Measurements from ENCODE around the gene ZNF804A.

DNA sequence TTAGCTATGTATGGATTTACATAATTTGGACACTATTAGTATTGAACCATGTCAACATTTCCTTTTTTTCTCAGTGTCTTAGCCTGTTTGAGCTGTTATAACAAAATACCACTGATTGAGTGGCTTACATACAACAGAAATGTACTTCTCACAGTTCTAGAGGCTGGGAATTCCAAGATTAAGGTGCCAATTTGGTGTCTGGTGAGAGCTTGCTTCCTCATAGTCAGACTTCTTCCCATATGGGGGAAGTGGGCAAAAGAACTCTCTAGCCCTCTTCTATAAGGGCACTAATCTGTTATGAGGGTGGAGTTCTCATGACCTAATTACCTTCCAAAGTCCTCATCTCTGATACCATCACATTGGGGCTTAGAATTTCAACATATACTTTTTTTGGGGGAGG is 12.6 kb downstream of the ZNF804A start:
- TF ChIP-seq, protein P1, sequence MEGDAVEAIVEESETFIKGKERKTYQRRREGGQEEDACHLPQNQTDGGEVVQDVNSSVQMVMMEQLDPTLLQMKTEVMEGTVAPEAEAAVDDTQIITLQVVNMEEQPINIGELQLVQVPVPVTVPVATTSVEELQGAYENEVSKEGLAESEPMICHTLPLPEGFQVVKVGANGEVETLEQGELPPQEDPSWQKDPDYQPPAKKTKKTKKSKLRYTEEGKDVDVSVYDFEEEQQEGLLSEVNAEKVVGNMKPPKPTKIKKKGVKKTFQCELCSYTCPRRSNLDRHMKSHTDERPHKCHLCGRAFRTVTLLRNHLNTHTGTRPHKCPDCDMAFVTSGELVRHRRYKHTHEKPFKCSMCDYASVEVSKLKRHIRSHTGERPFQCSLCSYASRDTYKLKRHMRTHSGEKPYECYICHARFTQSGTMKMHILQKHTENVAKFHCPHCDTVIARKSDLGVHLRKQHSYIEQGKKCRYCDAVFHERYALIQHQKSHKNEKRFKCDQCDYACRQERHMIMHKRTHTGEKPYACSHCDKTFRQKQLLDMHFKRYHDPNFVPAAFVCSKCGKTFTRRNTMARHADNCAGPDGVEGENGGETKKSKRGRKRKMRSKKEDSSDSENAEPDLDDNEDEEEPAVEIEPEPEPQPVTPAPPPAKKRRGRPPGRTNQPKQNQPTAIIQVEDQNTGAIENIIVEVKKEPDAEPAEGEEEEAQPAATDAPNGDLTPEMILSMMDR (IDR thresholded peaks at IDR 0.05): no peak
- TF ChIP-seq POLR2A (IDR thresholded peaks at IDR 0.05): no peak

All from lower leg skin (tissue), 3 donors.